Progenitor cell of endocrine pancreas (in vitro differentiated cells): ENCODE data around the gene GFAP. TPM values are rescaled to one million over a fixed set of nuclear protein-coding genes. Genes with fewer than 3 reads are reported as not detected.
"Not testable (repeated sequence)": the region's sequence is repeated elsewhere in the genome, so short reads cannot be mapped to it uniquely, and the experiment has no call there.

ENCODE experiments used
- DNase-seq: peaks from one replicate; pipeline ENCODE4 v3.0.0; 2021; ENCODE audit warnings: low spot score; ENCODE audit not compliant: unreplicated experiment
- H3K27ac Mint-ChIP-seq: 2 replicates; pipeline ENCODE4 v1.8.0; 2021; ENCODE audit warnings: mild to moderate bottlenecking, moderate library complexity, mixed read lengths
- H3K27me3 Mint-ChIP-seq: 2 replicates; pipeline ENCODE4 v1.8.0; 2021; ENCODE audit warnings: mixed read lengths
- H3K36me3 Mint-ChIP-seq: 2 replicates; pipeline ENCODE4 v1.8.0; 2022; ENCODE audit warnings: mixed read lengths; ENCODE audit not compliant: insufficient read depth
- H3K4me1 Mint-ChIP-seq: 2 replicates; pipeline ENCODE4 v1.8.0; 2021; ENCODE audit warnings: low read depth, mixed read lengths
- H3K4me3 Mint-ChIP-seq: 2 replicates; pipeline ENCODE4 v1.8.0; 2021; ENCODE audit warnings: low read depth, mild to moderate bottlenecking, moderate library complexity, mixed read lengths
- H3K9me3 Mint-ChIP-seq: 2 replicates; pipeline ENCODE4 v1.8.0; 2021; ENCODE audit warnings: low read depth, mixed read lengths
- total RNA-seq: library from RNA; stranded (reverse); gene quantifications from 2 replicates; pipeline ENCODE4 v1.2.1, GENCODE V29; 2021
- TF ChIP-seq, protein P1 (sequence below): fragments of 200-600 bp; sonication (generic); IDR thresholded peaks from one replicate; pipeline ENCODE4 v1.5.0; 2021; ENCODE audit warnings: antibody characterized with exemption, mild to moderate bottlenecking; ENCODE audit not compliant: unreplicated experiment

The GFAP gene
- total RNA-seq, 1 donor from 2014 or later, result not detected

DNA sequence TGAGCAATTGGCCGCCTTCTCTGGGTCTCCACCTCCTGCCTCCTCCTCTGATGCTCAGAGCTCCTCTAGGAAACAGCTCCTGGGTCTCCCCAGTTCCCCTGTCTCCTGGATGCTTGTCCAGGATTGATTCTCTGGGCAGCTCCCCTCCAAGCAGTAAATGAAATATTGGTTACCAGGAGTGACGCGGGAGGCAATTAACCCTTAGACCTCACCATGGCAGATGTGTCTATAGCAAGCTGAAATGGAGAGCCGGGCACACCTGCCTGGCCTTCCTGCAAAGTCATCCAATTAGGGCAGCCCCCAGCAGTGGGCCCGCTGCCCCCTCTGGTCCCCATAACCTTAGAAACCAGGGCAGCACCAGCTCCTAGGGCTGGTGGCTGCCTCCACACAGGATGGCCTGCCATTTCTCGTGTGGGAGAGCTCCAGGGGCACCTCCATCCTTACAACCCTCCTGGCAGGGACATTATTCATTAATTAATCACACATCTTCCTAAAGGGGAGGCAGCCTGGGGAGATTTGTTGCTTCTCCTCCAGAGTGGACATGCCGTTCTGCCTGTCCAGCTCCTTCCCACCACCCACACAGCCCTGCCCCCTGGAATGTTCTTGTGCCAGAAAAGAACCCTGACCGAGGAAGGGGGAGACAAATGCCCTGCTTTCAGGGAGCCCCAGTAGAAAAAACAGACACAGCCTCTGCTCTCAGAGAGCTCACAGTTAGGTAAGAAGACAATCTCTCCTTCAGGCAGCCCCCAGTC lies 40.5 kb upstream of the GFAP start:
- Mint-ChIP-seq H3K9me3 (no peaks in the 10 kb centered on the region), H3K4me3 (no peak overlapping the region), H3K27me3 (peaks cover 26% of the 10 kb centered on the region), H3K4me1 (no peaks in the 10 kb centered on the region), H3K27ac (no peak overlapping the region), H3K36me3 (no peaks in the 10 kb centered on the region)
- TF ChIP-seq, protein P1, sequence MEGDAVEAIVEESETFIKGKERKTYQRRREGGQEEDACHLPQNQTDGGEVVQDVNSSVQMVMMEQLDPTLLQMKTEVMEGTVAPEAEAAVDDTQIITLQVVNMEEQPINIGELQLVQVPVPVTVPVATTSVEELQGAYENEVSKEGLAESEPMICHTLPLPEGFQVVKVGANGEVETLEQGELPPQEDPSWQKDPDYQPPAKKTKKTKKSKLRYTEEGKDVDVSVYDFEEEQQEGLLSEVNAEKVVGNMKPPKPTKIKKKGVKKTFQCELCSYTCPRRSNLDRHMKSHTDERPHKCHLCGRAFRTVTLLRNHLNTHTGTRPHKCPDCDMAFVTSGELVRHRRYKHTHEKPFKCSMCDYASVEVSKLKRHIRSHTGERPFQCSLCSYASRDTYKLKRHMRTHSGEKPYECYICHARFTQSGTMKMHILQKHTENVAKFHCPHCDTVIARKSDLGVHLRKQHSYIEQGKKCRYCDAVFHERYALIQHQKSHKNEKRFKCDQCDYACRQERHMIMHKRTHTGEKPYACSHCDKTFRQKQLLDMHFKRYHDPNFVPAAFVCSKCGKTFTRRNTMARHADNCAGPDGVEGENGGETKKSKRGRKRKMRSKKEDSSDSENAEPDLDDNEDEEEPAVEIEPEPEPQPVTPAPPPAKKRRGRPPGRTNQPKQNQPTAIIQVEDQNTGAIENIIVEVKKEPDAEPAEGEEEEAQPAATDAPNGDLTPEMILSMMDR, result no peak
- DNase-seq, result no peak

DNA sequence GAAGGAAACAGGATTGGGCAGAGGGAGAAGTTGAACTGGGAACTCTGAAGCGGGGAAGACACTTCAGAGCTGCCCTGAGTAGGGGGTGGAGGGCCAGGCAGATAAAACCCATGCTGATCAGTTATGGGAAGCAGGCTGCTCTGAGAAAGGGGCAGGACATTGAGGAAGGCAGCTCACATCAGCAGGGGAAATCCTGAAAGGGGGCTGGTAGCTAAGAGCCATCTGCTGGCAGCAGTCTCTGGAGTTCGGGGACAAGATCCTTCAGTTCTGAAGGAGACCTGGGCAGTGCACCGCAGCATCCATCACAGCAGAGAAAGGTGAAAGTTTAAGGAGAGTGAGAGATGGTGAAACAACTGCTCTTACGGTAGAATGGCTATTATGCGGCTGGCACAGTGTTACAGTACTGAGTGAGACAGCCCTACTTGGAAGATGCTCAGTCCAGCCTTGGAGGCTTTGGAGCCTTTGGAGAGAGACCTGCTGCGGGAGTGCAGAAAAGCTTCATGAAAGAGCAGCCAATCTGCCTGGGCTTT lies 37.7 kb upstream of the GFAP start:
- H3K27ac Mint-ChIP-seq, result no peak overlapping the region
- no peaks in the 10 kb centered on the region for H3K36me3 Mint-ChIP-seq
- H3K9me3 Mint-ChIP-seq, result no peaks in the 10 kb centered on the region
- H3K4me1 Mint-ChIP-seq, result no peaks in the 10 kb centered on the region
- no peak for DNase-seq
- TF ChIP-seq, protein P1, result no peak
- no peak overlapping the region for H3K4me3 Mint-ChIP-seq
- peaks cover 23% of the 10 kb centered on the region for H3K27me3 Mint-ChIP-seq

DNA sequence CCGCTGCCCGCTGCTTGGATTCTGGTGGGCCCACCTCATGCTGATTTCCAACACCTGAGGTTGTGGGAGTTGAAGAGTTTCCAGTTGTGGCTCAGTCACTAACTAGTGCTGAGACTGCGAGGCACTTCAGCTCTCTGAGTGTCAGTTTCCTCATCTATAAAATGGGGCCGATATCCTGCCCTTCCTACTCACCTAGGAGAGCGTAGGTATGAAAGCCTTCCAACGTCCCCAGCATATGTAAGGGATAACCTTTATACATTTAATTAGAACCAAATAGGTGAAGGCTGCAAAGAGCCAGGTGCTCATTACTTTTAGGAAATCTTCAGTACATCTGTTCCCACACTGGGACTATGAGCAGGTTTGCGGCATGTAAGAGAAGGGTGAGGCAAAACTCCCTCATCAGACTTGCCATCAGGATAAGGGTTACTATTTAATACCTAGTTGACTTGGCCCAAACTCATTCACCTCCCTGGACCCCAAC lies 33.1 kb upstream of the GFAP start:
- Mint-ChIP-seq H3K27ac (no peak overlapping the region), H3K4me1 (peaks cover 10% of the 10 kb centered on the region), H3K4me3 (peak overlapping the region; percentile 89), H3K27me3 (peaks cover 15% of the 10 kb centered on the region), H3K36me3 (no peaks in the 10 kb centered on the region), H3K9me3 (no peaks in the 10 kb centered on the region)
- no peak for DNase-seq
- TF ChIP-seq, protein P1, result no peak

DNA sequence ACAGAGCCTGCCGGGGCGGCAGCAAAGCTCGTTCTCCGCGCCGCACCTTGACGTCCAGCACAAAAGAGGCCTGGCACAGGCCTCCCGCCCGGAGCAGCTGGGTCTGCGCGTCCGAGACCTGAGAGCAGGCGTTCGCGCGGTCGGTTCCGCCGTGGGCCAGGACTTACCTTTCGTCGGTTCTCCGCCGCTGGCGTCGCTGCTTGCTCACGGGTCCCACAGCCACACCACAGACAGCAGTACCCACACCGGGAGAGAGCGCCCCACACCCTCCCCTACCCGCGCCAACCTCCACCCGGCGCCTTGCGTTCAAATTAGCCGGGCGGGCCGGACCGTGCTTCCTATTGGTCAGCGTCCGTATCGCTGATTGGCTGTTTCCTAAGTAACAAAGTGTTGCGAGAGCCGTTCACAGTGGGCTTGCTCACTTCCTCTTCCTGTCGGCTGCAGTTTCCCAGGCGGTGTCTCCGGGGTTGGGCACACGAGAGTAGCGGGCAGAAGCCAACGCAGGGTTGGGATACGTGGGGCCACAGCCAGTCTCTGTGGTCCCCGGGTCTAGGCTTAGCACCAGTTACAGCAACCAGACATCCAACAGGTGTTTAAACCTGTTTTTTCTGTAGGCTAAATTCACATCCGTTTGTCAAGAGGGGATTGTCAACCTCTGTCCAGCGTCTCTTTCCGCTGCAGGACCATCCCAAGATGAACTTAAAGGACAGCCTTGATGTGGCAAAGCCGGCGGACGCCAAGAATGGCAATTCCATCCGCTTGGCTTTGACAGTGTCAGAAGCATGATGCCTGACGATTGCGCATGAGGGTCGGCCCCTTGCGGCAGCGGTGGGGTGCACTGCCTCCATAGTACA lies 32.4 kb upstream of the GFAP start, which contains the start of gene KIF18B:
Gene KIF18B, minus strand, starts transcription at position 313 of the 854 bp plus-strand sequence. CDS start 11,429 bp downstream, outside the sequence.
- DNase-seq, result peak; percentile 68
- Mint-ChIP-seq H3K4me3 (peak within 1 kb of the TSS; percentile 89), H3K9me3 (no peaks in the 10 kb centered on the region), H3K4me1 (peaks cover 10% of the 10 kb centered on the region), H3K27ac (peak within 1 kb of the TSS; percentile 86), H3K36me3 (no peaks in the 10 kb centered on the region), H3K27me3 (peaks cover 9% of the 10 kb centered on the region)
- TF ChIP-seq, protein P1, result no peak

DNA sequence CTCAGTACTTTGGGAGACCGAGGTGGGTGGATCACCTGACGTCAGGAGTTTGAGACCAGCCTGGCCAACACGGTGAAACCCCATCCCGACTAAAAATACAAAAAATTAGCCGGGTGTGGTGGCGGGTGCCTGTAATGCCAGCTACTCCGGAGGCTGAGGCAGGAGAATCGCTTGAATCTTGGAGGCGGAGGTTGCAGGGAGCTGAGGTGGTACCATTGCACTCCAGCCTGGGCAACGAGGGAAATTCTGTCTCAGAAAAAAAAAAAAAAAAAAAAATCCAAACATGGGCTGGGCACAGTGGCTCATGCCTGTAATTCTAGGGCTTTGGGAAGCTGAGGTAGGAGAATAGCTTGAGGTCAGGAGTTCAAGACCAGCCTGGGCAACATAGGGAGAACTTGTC lies 30.4 kb upstream of the GFAP start:
- H3K27me3 Mint-ChIP-seq, H3K36me3 Mint-ChIP-seq, H3K27ac Mint-ChIP-seq, H3K4me3 Mint-ChIP-seq, H3K9me3 Mint-ChIP-seq, DNase-seq: not testable (repeated sequence)
- peaks cover 12% of the 10 kb centered on the region for H3K4me1 Mint-ChIP-seq
